Natural killer cell treated with Interleukin-12 subunit alpha and Interleukin-12 subunit beta and Interleukin-15 and Interleukin-18, amount 100 ng/mL, for 72 hours (primary cell): ENCODE results near the gene MEMO1. TPM values are rescaled to one million over a fixed set of nuclear protein-coding genes. Genes with fewer than 3 reads are reported as not detected.
"Not testable (repeated sequence)": the region's sequence is repeated elsewhere in the genome, so short reads cannot be mapped to it uniquely, and the experiment has no call there.

ENCODE experiments used
- ATAC-seq, 2 donors: fragments of 150-1000 bp; cut with Tn5 transposase in 1 of 2; sonication (Bioruptor Pico), chemical (Tn5 transposase) in 1 of 2; 2 replicates each; pipeline ENCODE4 v1.10.0; 2021
- DNase-seq: peaks from one replicate; pipeline ENCODE4 v3.0.0; 2022; ENCODE audit warnings: low spot score
- H3K27ac Mint-ChIP-seq, 2 donors: 1 replicate in 1 of 2; 2 replicates in 1 of 2; pipeline ENCODE4 v1.8.0; 2022; ENCODE audit warnings: mixed read lengths in 2 of 2, mild to moderate bottlenecking in 1 of 2, moderate library complexity in 1 of 2
- H3K27me3 Mint-ChIP-seq, 2 donors: 1 replicate in 1 of 2; 2 replicates in 1 of 2; pipeline ENCODE4 v1.8.0; 2022; ENCODE audit warnings: mixed read lengths in 2 of 2
- H3K36me3 Mint-ChIP-seq: one replicate; pipeline ENCODE4 v1.8.0; 2022; ENCODE audit warnings: mixed read lengths
- H3K4me1 Mint-ChIP-seq, 2 donors: 1 replicate in 1 of 2; 2 replicates in 1 of 2; pipeline ENCODE4 v1.8.0; 2022; ENCODE audit warnings: low read depth in 2 of 2, mixed read lengths in 2 of 2, mild to moderate bottlenecking in 1 of 2
- H3K4me3 Mint-ChIP-seq: one replicate; pipeline ENCODE4 v1.8.0; 2022; ENCODE audit warnings: mixed read lengths
- H3K9me3 Mint-ChIP-seq: 2 replicates; pipeline ENCODE4 v1.8.0; 2022; ENCODE audit warnings: mixed read lengths
- total RNA-seq, 2 donors: library from RNA; stranded (reverse); gene quantifications; one replicate each; pipeline ENCODE4 v1.2.3, GENCODE V29; 2022

Gene MEMO1
- total RNA-seq, 2 donors from 2014 or later = 68.1 to 69.1 TPM

- not testable (repeated sequence) for H3K4me1 Mint-ChIP-seq, H3K4me3 Mint-ChIP-seq, H3K27me3 Mint-ChIP-seq, ATAC-seq, H3K27ac Mint-ChIP-seq, H3K36me3 Mint-ChIP-seq, H3K9me3 Mint-ChIP-seq, DNase-seq
Measured at GRCh38 chr2:31842150-31842549, 168.7 kb downstream of the MEMO1 start.

DNA sequence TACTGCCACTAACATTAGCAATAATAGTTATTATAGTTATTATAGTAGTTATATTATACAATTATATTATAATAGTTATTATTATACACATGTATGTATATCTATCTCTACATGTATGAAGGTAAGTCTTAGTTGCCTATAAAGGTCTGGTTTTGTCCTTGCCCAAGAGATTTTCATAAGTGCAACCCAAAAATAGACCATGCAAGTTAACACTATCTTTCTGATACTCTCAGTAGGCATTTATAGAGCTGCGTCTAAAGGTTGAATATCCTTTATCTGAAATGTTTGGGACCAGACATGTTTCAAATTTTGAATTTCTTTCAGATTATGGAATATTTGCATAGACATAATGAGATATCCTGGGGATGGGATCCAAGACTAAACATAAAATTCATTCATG, 175.4 kb downstream of the MEMO1 start:
- peaks cover 0 to 2% of the 10 kb centered on the region in 2 donors for H3K4me1 Mint-ChIP-seq

GRCh38 chr2:31832363-31832762, 178.4 kb downstream of the MEMO1 start:
- Mint-ChIP-seq H3K27ac (no peak overlapping the region), H3K4me3 (no peak overlapping the region), H3K4me1 (peaks cover 0 to 2% of the 10 kb centered on the region in 2 donors), H3K36me3 (peaks cover 8% of the 10 kb centered on the region), H3K9me3 (peaks cover 10% of the 10 kb centered on the region), H3K27me3 (peaks cover 5 to 25% of the 10 kb centered on the region in 2 donors)
- no peak for DNase-seq
- ATAC-seq = no peak

More for the DNA sequence above, 175.4 kb downstream of the MEMO1 start:
- H3K27ac Mint-ChIP-seq = no peak overlapping the region
- H3K4me3 Mint-ChIP-seq = no peak overlapping the region
- no peaks in the 10 kb centered on the region for H3K9me3 Mint-ChIP-seq
- H3K36me3 Mint-ChIP-seq = no peaks in the 10 kb centered on the region
- ATAC-seq (no peak), DNase-seq (no peak)
- peaks cover 0 to 11% of the 10 kb centered on the region in 2 donors for H3K27me3 Mint-ChIP-seq

GRCh38 chr2:31831585-31831984, 179.2 kb downstream of the MEMO1 start:
- H3K27me3 Mint-ChIP-seq = peaks cover 5 to 28% of the 10 kb centered on the region in 2 donors
- no peak for ATAC-seq

GRCh38 chr2:31828891-31829290, 181.9 kb downstream of the MEMO1 start:
- no peak overlapping the region for H3K4me3 Mint-ChIP-seq
- peaks cover 10% of the 10 kb centered on the region for H3K9me3 Mint-ChIP-seq
- H3K4me1 Mint-ChIP-seq = no peaks in the 10 kb centered on the region
- ATAC-seq (no peak), DNase-seq (no peak)
- H3K36me3 Mint-ChIP-seq = peaks cover 17% of the 10 kb centered on the region
- H3K27ac Mint-ChIP-seq = no peak overlapping the region
- peaks cover 5 to 35% of the 10 kb centered on the region in 2 donors for H3K27me3 Mint-ChIP-seq

More at GRCh38 chr2:31831585-31831984, 179.2 kb downstream of the MEMO1 start:
- peaks cover 10% of the 10 kb centered on the region for H3K36me3 Mint-ChIP-seq
- peaks cover 10% of the 10 kb centered on the region for H3K9me3 Mint-ChIP-seq
- H3K27ac Mint-ChIP-seq = no peak overlapping the region
- no peak overlapping the region for H3K4me3 Mint-ChIP-seq
- H3K4me1 Mint-ChIP-seq = peaks cover 0 to 2% of the 10 kb centered on the region in 2 donors
- no peak for DNase-seq

- DNase-seq = no peak
- Mint-ChIP-seq H3K4me3 (no peak overlapping the region), H3K9me3 (peaks cover 13% of the 10 kb centered on the region), H3K4me1 (no peaks in the 10 kb centered on the region), H3K27me3 (peaks cover 0 to 24% of the 10 kb centered on the region in 2 donors), H3K36me3 (peaks cover 23% of the 10 kb centered on the region), H3K27ac (no peak overlapping the region)
- no peak for ATAC-seq
Measured at GRCh38 chr2:31823558-31823957, 187.2 kb downstream of the MEMO1 start.

DNA sequence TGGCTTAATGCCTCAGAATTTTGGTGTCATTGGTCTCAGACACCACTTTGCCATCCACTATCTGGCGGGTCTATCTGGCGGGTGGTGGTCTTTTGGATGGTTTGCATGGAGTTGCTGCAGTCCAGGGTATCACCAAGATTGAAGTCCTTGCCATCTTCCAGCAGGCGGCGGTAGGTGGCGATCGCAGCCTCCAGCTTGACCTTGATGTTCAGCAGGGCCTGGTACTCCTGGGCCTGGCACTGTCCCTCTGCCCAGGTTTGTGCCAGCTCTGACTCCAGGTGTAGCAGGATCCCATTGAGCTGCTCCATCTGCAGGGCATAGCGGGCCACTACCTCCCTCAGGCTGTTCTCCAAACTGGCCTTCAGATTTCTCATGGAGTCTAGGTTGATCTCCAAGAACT, 188.2 kb downstream of the MEMO1 start:
- H3K4me1 Mint-ChIP-seq = no peaks in the 10 kb centered on the region
- peaks cover 17% of the 10 kb centered on the region for H3K36me3 Mint-ChIP-seq
- H3K9me3 Mint-ChIP-seq = peaks cover 8% of the 10 kb centered on the region
- DNase-seq (no peak), ATAC-seq (no peak)
- H3K27me3 Mint-ChIP-seq = peaks cover 0 to 20% of the 10 kb centered on the region in 2 donors
- H3K4me3 Mint-ChIP-seq = no peak overlapping the region
- H3K27ac Mint-ChIP-seq = no peak overlapping the region

Other genes starting within 250 kb of the MEMO1 start
- gene DPY30, start 28.8 kb upstream of the MEMO1 start, total RNA-seq = 10 to 100 TPM; 40.4 to 58.8 TPM
- gene SPAST, start 52.5 kb upstream of the MEMO1 start, total RNA-seq = 10 to 100 TPM; 16.6 to 18.2 TPM
- 10 to 100 TPM; 19.4 to 28.9 TPM for gene SLC30A6, start 154.9 kb upstream of the MEMO1 start, total RNA-seq